Endothelial cell of umbilical vein (primary cell): ENCODE results near the gene SLC8A2. TPM values are rescaled to one million over a fixed set of nuclear protein-coding genes. Genes with fewer than 3 reads are reported as not detected.

Source experiments
- BruUV-seq: library from RNA; stranded (reverse); fragments of 400-500 nt; replicated peaks from 2 replicates; lab custom pipeline; 2021; lab: Mats Ljungman, UMichigan
- CTCF ChIA-PET: fragments of 300-600, 350-600 bp; sonication (Branson Sonifier 250); formaldehyde crosslinking; loops from one replicate; lab custom pipeline; 2021; ENCODE audit warnings: antibody characterized with exemption, inconsistent platforms; lab: Charles Lee
- POLR2A ChIA-PET: fragments of 300-600, 350-600 bp; sonication (Branson Sonifier 250); formaldehyde crosslinking; loops from one replicate; lab custom pipeline; 2021; ENCODE audit warnings: antibody characterized with exemption, inconsistent platforms; lab: Charles Lee
- DNase-seq: peaks from one replicate; pipeline ENCODE4 v3.0.0-alpha.2; 2011; ENCODE audit warnings: low read depth, low spot score
- FAIRE-seq: peaks from 2 replicates; lab custom pipeline; 2011; peaks lifted over from hg19 to GRCh38; lab: Jason Lieb, UNC
- H2AFZ ChIP-seq: 2 replicates; pipeline ENCODE4 v1.6.0; 2012; ENCODE audit warnings: low read depth, low read length, control low read depth, inconsistent platforms
- H3K27ac ChIP-seq: 2 replicates; pipeline ENCODE4 v1.5.1; 2011; ENCODE audit warnings: low read depth, mild to moderate bottlenecking, control low read depth, low read length, moderate library complexity; ENCODE audit not compliant: insufficient read depth
- H3K27me3 ChIP-seq, 2 experiments: 2 replicates each; pipeline versions ENCODE4 v1.6.0 to v1.6.1; 2011; ENCODE audit warnings: low read length in 2 of 2, mixed read lengths in 1 of 2; ENCODE audit not compliant: control insufficient read depth in 2 of 2, insufficient read depth in 2 of 2
- H3K36me3 ChIP-seq, 2 experiments: 2 replicates in 1 of 2; 3 replicates in 1 of 2; pipeline ENCODE4 v1.5.1; 2011; ENCODE audit warnings: low read length in 2 of 2, mild to moderate bottlenecking in 1 of 2, moderate library complexity in 1 of 2; ENCODE audit not compliant: control insufficient read depth in 2 of 2, insufficient read depth in 2 of 2; ENCODE audit errors: extremely low read depth in 1 of 2
- H3K4me1 ChIP-seq: 3 replicates; pipeline ENCODE4 v1.5.1; 2011; ENCODE audit warnings: mild to moderate bottlenecking, low read length; ENCODE audit not compliant: control insufficient read depth, insufficient read depth; ENCODE audit errors: extremely low read depth
- H3K4me2 ChIP-seq: 2 replicates; pipeline ENCODE4 v1.6.1; 2011; ENCODE audit warnings: low read length, control low read depth, mixed read lengths; ENCODE audit not compliant: insufficient read depth
- H3K4me3 ChIP-seq, 3 experiments: fragments of 200-600 bp in 1 of 3; sonication (generic), shearing (Covaris generic) in 1 of 3; replicated peaks in 1 of 3; 2 replicates each; pipeline ENCODE4 v1.5.1; 2011 to 2016; ENCODE audit warnings: control low read depth in 3 of 3, low read length in 3 of 3, mild to moderate bottlenecking in 2 of 3, inconsistent platforms in 1 of 3, low read depth in 1 of 3, moderate library complexity in 1 of 3; ENCODE audit not compliant: insufficient read depth in 1 of 3
- H3K79me2 ChIP-seq: 2 replicates; pipeline ENCODE4 v1.6.0; 2012; ENCODE audit warnings: low read length, inconsistent platforms; ENCODE audit not compliant: control insufficient read depth, insufficient read depth
- H3K9ac ChIP-seq: replicated peaks from 2 replicates; pipeline ENCODE3; 2011; ENCODE audit warnings: low read length, control low read depth; ENCODE audit not compliant: insufficient read depth; ENCODE audit errors: extremely low read depth
- H3K9me1 ChIP-seq: replicated peaks from 3 replicates; pipeline ENCODE4 v1.6.0; 2011; ENCODE audit warnings: mild to moderate bottlenecking, low read length; ENCODE audit not compliant: control insufficient read depth, insufficient read depth; ENCODE audit errors: extremely low read depth
- H3K9me3 ChIP-seq: replicated peaks from 2 replicates; pipeline ENCODE4 v1.5.1; 2012; ENCODE audit warnings: low read length, inconsistent platforms; ENCODE audit not compliant: control insufficient read depth, insufficient read depth
- H4K20me1 ChIP-seq: replicated peaks from 2 replicates; pipeline ENCODE3; 2011; ENCODE audit warnings: mild to moderate bottlenecking, low read length; ENCODE audit not compliant: control insufficient read depth, insufficient read depth; ENCODE audit errors: extremely low read depth
- CTCF ChIP-seq, 2 donors: IDR thresholded peaks; 1 replicate in 1 of 2; 2 replicates in 1 of 2; pipeline ENCODE4 v1.5.1; 2011; ENCODE audit warnings: low read length in 2 of 2, mild to moderate bottlenecking in 2 of 2, moderate library complexity in 2 of 2, control low read depth in 1 of 2, inconsistent platforms in 1 of 2, low read depth in 1 of 2; ENCODE audit not compliant: insufficient read depth in 1 of 2; ENCODE audit errors: extremely low read depth in 1 of 2
- EZH2 ChIP-seq: IDR thresholded peaks from 2 replicates; pipeline ENCODE4 v1.6.1; 2012; ENCODE audit warnings: borderline replicate concordance, low read depth, mild to moderate bottlenecking, moderate library complexity, low read length, inconsistent platforms; ENCODE audit not compliant: severe bottlenecking
- FOS ChIP-seq: IDR thresholded peaks from 2 replicates; pipeline ENCODE4 v1.6.1; 2011; ENCODE audit warnings: mild to moderate bottlenecking, low read length, moderate library complexity, borderline replicate concordance; ENCODE audit not compliant: insufficient read depth
- GATA2 ChIP-seq: IDR thresholded peaks from 2 replicates; pipeline ENCODE4 v1.7.0; 2011; ENCODE audit warnings: low read depth, mild to moderate bottlenecking, moderate library complexity, mixed read lengths, low read length; ENCODE audit not compliant: insufficient read length, insufficient read depth
- JUN ChIP-seq: IDR thresholded peaks from 2 replicates; pipeline ENCODE4 v1.6.1; 2011; ENCODE audit warnings: borderline replicate concordance, low read depth; ENCODE audit not compliant: insufficient read length, insufficient read depth
- MAX ChIP-seq: IDR thresholded peaks from 2 replicates; pipeline ENCODE4 v1.6.1; 2011; ENCODE audit not compliant: insufficient read depth, insufficient read length
- MYC ChIP-seq: IDR thresholded peaks from one replicate; pipeline ENCODE4 v1.6.1; 2011; ENCODE audit warnings: mild to moderate bottlenecking, low read depth, low read length
- POLR2A ChIP-seq: IDR thresholded peaks from 2 replicates; pipeline ENCODE4 v1.6.1; 2012; ENCODE audit warnings: low read depth, mild to moderate bottlenecking, control low read depth, low read length
- POLR2AphosphoS5 ChIP-seq: IDR thresholded peaks from 2 replicates; pipeline ENCODE4 v1.6.1; 2012; ENCODE audit warnings: low read depth, mild to moderate bottlenecking, control low read depth, low read length, moderate library complexity; ENCODE audit not compliant: insufficient read depth
- dilution Hi-C: fragments of 300-500 bp; cut with MboI; formaldehyde crosslinking; loops from one replicate; pipeline ENCODE4 v1.15.0; 2019; ENCODE audit warnings: low sequenced_read_pairs; ENCODE audit not compliant: extremely low pct_ligation_motif_present
- intact Hi-C: fragments of 100-400 bp; cut with micrococcal nuclease; formaldehyde crosslinking; loops from one replicate; pipeline ENCODE4 v1.10.0; 2022
- polyA plus RNA-seq, 4 experiments: library from polyadenylated mRNA; depleted of rRNA in 3 of 4; stranded (reverse) in 3 of 4; unstranded in 1 of 4; fragments of >200 nt; gene quantifications; 2 replicates each; pipeline versions ENCODE4 v1.2.1 to v1.2.3, GENCODE V29; 2011 to 2012; ENCODE audit warnings: missing spikeins in 1 of 4
- total RNA-seq: library from RNA; stranded (reverse); gene quantifications from 2 replicates; pipeline ENCODE4 v1.2.3, GENCODE V29; 2021

SLC8A2 gene
- total and polyA plus RNA-seq, 2 donors (not counting 3 experiments of a cell fraction or from before 2014, with no cell fraction given), result not detected

GRCh38 chr19:47512948-47513319 is 41.2 kb upstream of the SLC8A2 start:
- Histone ChIP-seq H3K9me3 (no peaks in the 10 kb centered on the region), H3K36me3 (no peaks in the 10 kb centered on the region), H3K4me1 (peaks cover 28% of the 10 kb centered on the region), H2AFZ (no peak overlapping the region), H3K9me1 (no peaks in the 10 kb centered on the region), H3K27ac (no peak overlapping the region), H3K27me3 (no peaks in the 10 kb centered on the region), H3K9ac (no peak overlapping the region), H4K20me1 (no peaks in the 10 kb centered on the region), H3K4me2 (no peak overlapping the region), H3K4me3 (no peak overlapping the region), H3K79me2 (peaks cover 57% of the 10 kb centered on the region)
- no TSS peak for BruUV-seq
- no peak for TF ChIP-seq CTCF (IDR thresholded peaks at IDR 0.05; ENCODE audit: extremely low read depth in 1 of 2, insufficient read depth in 1 of 2, low read depth in 1 of 2, low read length in 2 of 2)
- no peak for TF ChIP-seq POLR2A
- TF ChIP-seq EZH2, result no peak
- TF ChIP-seq GATA2, result no peak
- no peak for TF ChIP-seq FOS
- TF ChIP-seq JUN, result no peak
- TF ChIP-seq MYC, result no peak
- TF ChIP-seq MAX, result no peak
- TF ChIP-seq POLR2AphosphoS5, result no peak
- intact Hi-C loops (no loop called here), dilution Hi-C loops (no loop called here)
- ChIA-PET POLR2A (no interaction called here), CTCF (interaction anchor here (1.0 to 2.3 kb wide), 3 partner anchors 11 to 194 kb away, joined by 4 to 7 read pairs (median 5); no protein-coding TSS in a partner anchor)
- FAIRE-seq, result no peak
- no peak for DNase-seq
